ENCODE results near the gene GFER. TPM values are rescaled to one million over a fixed set of nuclear protein-coding genes. Genes with fewer than 3 reads are reported as not detected.

The GFER gene
- total and polyA plus RNA-seq, 9 of the 15 experiments (the other 6 are each of a cell fraction or from before 2014, with no cell fraction given), result 4.3 to 53.7 (median 19.8) TPM

DNA sequence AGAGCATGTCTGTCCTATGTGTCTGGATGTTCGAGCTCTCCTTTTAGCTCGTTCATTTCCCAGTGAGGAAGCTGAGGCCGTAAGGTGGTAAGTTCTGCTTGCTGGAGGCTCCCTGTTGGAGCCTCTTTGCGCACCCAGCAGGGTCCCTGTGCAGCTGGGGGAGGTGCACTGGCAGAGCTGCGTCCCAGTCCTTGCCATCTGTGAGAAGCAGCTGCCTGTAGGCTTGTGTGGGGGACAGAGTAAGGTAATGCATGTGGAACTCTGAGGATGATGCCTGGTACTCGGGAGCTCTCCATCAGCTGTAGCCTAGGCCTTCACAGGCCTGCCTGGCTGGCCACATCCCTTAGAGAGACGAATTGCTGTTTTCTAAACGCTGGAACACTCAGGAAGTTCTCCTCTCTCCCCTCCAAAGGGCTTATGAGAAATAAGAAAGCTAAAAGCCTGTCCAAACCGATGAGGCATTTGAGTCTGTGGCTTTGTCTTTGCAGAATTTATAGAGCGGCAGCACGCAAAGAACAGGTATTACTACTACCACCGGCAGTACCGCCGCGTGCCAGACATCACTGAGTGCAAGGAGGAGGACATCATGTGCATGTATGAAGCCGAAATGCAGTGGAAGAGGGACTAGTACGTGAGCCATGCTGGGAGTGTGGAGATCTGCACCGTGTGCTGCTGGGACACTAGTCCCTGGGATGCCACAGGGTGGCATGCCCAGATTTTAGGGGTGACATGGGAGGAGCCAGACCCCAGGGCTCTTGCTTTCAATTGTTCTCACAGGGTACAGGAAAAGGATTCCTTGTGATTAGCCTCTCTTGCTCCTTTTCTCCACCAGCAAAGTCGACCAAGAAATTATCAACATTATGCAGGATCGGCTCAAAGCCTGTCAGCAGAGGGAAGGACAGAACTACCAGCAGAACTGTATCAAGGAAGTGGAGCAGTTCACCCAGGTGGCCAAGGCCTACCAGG is 23.0 kb upstream of the GFER start (continued):
- TF ChIP-seq ZNF561 (CRISPR knock-in tag; conservative IDR thresholded peaks at IDR 0.05), result no peak
- no peak; the same call in 1 of the 2 replicates for TF ChIP-seq MYC (IDR thresholded peaks at IDR 0.05; ENCODE audit: low read depth, low read length)
- peak; percentile 63; the same call in 1 of the 2 replicates for TF ChIP-seq MYC (CRISPR knock-in tag; IDR thresholded peaks at IDR 0.05; ENCODE audit: borderline replicate concordance, low read depth)
- TF ChIP-seq, protein P1, sequence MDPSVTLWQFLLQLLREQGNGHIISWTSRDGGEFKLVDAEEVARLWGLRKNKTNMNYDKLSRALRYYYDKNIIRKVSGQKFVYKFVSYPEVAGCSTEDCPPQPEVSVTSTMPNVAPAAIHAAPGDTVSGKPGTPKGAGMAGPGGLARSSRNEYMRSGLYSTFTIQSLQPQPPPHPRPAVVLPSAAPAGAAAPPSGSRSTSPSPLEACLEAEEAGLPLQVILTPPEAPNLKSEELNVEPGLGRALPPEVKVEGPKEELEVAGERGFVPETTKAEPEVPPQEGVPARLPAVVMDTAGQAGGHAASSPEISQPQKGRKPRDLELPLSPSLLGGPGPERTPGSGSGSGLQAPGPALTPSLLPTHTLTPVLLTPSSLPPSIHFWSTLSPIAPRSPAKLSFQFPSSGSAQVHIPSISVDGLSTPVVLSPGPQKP (CRISPR knock-in tag; IDR thresholded peaks at IDR 0.05), result no peak
- peak; percentile 6; the same call in 1 of the 2 replicates for TF ChIP-seq RB1 (IDR thresholded peaks at IDR 0.05; ENCODE audit: low read depth)
- no peak for TF ChIP-seq NEUROD1 (IDR thresholded peaks at IDR 0.05; ENCODE audit: borderline replicate concordance, low read depth, low read length, partially characterized antibody)
- TF ChIP-seq RBM17 (IDR thresholded peaks at IDR 0.05; ENCODE audit: borderline replicate concordance, low read depth, low read length), result no peak
- no peak for TF ChIP-seq KAT8 (IDR thresholded peaks at IDR 0.05; ENCODE audit: low read depth)
- no peak for TF ChIP-seq HNRNPH1 (optimal IDR thresholded peaks at IDR 0.05; ENCODE audit: low read depth, low read length)
- TF ChIP-seq, protein P2, sequence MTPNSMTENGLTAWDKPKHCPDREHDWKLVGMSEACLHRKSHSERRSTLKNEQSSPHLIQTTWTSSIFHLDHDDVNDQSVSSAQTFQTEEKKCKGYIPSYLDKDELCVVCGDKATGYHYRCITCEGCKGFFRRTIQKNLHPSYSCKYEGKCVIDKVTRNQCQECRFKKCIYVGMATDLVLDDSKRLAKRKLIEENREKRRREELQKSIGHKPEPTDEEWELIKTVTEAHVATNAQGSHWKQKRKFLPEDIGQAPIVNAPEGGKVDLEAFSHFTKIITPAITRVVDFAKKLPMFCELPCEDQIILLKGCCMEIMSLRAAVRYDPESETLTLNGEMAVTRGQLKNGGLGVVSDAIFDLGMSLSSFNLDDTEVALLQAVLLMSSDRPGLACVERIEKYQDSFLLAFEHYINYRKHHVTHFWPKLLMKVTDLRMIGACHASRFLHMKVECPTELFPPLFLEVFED (CRISPR knock-in tag; conservative IDR thresholded peaks at IDR 0.05), result peak; percentile 97
- TF ChIP-seq ZFX (CRISPR knock-in tag; IDR thresholded peaks at IDR 0.05), result peak; percentile 65
- no peak for TF ChIP-seq SMC3 (conservative IDR thresholded peaks at IDR 0.05; ENCODE audit: insufficient read depth, low read depth, low read length)
- peak; percentile 95 for TF ChIP-seq SUPT5H (IDR thresholded peaks at IDR 0.05)
- TF ChIP-seq ZNF212 (CRISPR knock-in tag; IDR thresholded peaks at IDR 0.05), result no peak
- no peak for TF ChIP-seq PPARD (CRISPR knock-in tag; IDR thresholded peaks at IDR 0.05)
- TF ChIP-seq ZNF41 (CRISPR knock-in tag; conservative IDR thresholded peaks at IDR 0.05), result no peak
- TF ChIP-seq, protein P3, sequence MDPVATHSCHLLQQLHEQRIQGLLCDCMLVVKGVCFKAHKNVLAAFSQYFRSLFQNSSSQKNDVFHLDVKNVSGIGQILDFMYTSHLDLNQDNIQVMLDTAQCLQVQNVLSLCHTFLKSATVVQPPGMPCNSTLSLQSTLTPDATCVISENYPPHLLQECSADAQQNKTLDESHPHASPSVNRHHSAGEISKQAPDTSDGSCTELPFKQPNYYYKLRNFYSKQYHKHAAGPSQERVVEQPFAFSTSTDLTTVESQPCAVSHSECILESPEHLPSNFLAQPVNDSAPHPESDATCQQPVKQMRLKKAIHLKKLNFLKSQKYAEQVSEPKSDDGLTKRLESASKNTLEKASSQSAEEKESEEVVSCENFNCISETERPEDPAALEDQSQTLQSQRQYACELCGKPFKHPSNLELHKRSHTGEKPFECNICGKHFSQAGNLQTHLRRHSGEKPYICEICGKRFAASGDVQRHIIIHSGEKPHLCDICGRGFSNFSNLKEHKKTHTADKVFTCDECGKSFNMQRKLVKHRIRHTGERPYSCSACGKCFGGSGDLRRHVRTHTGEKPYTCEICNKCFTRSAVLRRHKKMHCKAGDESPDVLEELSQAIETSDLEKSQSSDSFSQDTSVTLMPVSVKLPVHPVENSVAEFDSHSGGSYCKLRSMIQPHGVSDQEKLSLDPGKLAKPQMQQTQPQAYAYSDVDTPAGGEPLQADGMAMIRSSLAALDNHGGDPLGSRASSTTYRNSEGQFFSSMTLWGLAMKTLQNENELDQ (CRISPR knock-in tag; IDR thresholded peaks at IDR 0.05; ENCODE audit: borderline replicate concordance), result no peak
- TF ChIP-seq MAZ (CRISPR knock-in tag; conservative IDR thresholded peaks at IDR 0.05 in 1 of 2, IDR thresholded peaks at IDR 0.05 in 1 of 2), result peak; percentile 25 to 35; a peak in 1 of 4 replicates
- TF ChIP-seq, protein P4, sequence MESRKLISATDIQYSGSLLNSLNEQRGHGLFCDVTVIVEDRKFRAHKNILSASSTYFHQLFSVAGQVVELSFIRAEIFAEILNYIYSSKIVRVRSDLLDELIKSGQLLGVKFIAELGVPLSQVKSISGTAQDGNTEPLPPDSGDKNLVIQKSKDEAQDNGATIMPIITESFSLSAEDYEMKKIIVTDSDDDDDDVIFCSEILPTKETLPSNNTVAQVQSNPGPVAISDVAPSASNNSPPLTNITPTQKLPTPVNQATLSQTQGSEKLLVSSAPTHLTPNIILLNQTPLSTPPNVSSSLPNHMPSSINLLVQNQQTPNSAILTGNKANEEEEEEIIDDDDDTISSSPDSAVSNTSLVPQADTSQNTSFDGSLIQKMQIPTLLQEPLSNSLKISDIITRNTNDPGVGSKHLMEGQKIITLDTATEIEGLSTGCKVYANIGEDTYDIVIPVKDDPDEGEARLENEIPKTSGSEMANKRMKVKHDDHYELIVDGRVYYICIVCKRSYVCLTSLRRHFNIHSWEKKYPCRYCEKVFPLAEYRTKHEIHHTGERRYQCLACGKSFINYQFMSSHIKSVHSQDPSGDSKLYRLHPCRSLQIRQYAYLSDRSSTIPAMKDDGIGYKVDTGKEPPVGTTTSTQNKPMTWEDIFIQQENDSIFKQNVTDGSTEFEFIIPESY (CRISPR knock-in tag; IDR thresholded peaks at IDR 0.05), result no peak
- TF ChIP-seq ZNF354B (CRISPR knock-in tag; IDR thresholded peaks at IDR 0.05), result peak; percentile 21; the same call in 1 of the 2 replicates
